PC-3 (cell line): ENCODE measurements around the gene FXYD5. TPM values are rescaled to one million over a fixed set of nuclear protein-coding genes. Genes with fewer than 3 reads are reported as not detected.
A peak's percentile ranks its signal among the peaks of the same experiment; 100 is the strongest.
"Not testable (repeated sequence)": the region's sequence is repeated elsewhere in the genome, so short reads cannot be mapped to it uniquely, and the experiment has no call there.

Source experiments
- ATAC-seq: fragments of 200-7000 bp; cut with Tn5 transposase; 2 replicates; pipeline ENCODE4 v1.9.1; 2020; ENCODE audit warnings: mild to moderate bottlenecking, moderate library complexity
- BruUV-seq: library from RNA; stranded (reverse); fragments of 400-500 nt; replicated peaks from 2 replicates; lab custom pipeline; 2021; lab: Mats Ljungman, UMichigan
- CTCF ChIA-PET: fragments of 300-600 bp; sonication (Branson Sonifier 250); formaldehyde crosslinking; loops from one replicate; lab custom pipeline; 2022; ENCODE audit warnings: antibody characterized with exemption; lab: Charles Lee
- POLR2A ChIA-PET: fragments of 300-600 bp; sonication (Branson Sonifier 250); formaldehyde crosslinking; loops from one replicate; lab custom pipeline; 2022; ENCODE audit warnings: antibody characterized with exemption; ENCODE audit not compliant: unreplicated experiment; lab: Charles Lee
- DNase-seq: peaks from one replicate; pipeline ENCODE4 v3.0.0-alpha.2; 2015
- H2AFZ ChIP-seq: fragments of 300-600 bp; sonication (generic); 2 replicates; pipeline ENCODE4 v1.6.0; 2016; ENCODE audit warnings: antibody characterized with exemption, low read length
- H3F3A ChIP-seq: fragments of 300-600 bp; sonication (generic); one replicate; pipeline ENCODE4 v1.6.0; 2017; ENCODE audit warnings: antibody characterized with exemption, low read length, control low read depth, mild to moderate bottlenecking; ENCODE audit not compliant: unreplicated experiment
- H3K27ac ChIP-seq: fragments of 300-600 bp; sonication (generic); 2 replicates; pipeline ENCODE4 v1.5.1; 2016; ENCODE audit warnings: mild to moderate bottlenecking, low read length
- H3K27me3 ChIP-seq: fragments of 300-600 bp; sonication (generic); 2 replicates; pipeline ENCODE4 v1.6.1; 2016; ENCODE audit warnings: low read length, mixed read lengths
- H3K36me3 ChIP-seq: fragments of 300-600 bp; sonication (generic); 2 replicates; pipeline ENCODE4 v1.6.1; 2016; ENCODE audit warnings: low read depth, mixed run types, low read length, mixed read lengths
- H3K4me1 ChIP-seq: fragments of 300-600 bp; sonication (generic); 2 replicates; pipeline ENCODE4 v1.5.1; 2016; ENCODE audit warnings: low read length; ENCODE audit not compliant: insufficient read depth
- H3K4me2 ChIP-seq: fragments of 300-600 bp; sonication (generic); 2 replicates; pipeline ENCODE4 v1.6.0; 2016; ENCODE audit warnings: low read length
- H3K4me3 ChIP-seq: fragments of 300-600 bp; sonication (generic); 2 replicates; pipeline ENCODE4 v1.5.1; 2016; ENCODE audit warnings: mild to moderate bottlenecking, low read length, mixed read lengths
- H3K79me2 ChIP-seq: fragments of 300-600 bp; sonication (generic); 2 replicates; pipeline ENCODE4 v1.6.1; 2017; ENCODE audit warnings: low read length, mixed read lengths
- H3K9ac ChIP-seq: fragments of 300-600 bp; sonication (generic); 2 replicates; pipeline ENCODE4 v1.6.0; 2016; ENCODE audit warnings: mild to moderate bottlenecking, low read length
- H3K9me2 ChIP-seq: fragments of 300-600 bp; sonication (generic); replicated peaks from 2 replicates; pipeline ENCODE4 v1.6.1; 2016; ENCODE audit warnings: mixed run types, low read length, mixed read lengths
- H3K9me3 ChIP-seq: fragments of 300-600 bp; sonication (generic); 2 replicates; pipeline ENCODE4 v1.6.1; 2016; ENCODE audit warnings: low read length, mixed read lengths
- H4K20me1 ChIP-seq: fragments of 300-600 bp; sonication (generic); 2 replicates; pipeline ENCODE4 v1.6.1; 2016; ENCODE audit warnings: low read length, mixed read lengths
- EZH2 ChIP-seq: fragments of 300-600 bp; sonication (generic); IDR thresholded peaks from one replicate; pipeline ENCODE4 v1.6.1; 2017; ENCODE audit warnings: antibody characterized with exemption, mild to moderate bottlenecking, low read length; ENCODE audit not compliant: unreplicated experiment
- EZH2phosphoT487 ChIP-seq: fragments of 300-600 bp; sonication (generic); IDR thresholded peaks from 2 replicates; pipeline ENCODE4 v1.6.1; 2018; ENCODE audit warnings: mild to moderate bottlenecking, antibody characterized with exemption, low read length, borderline replicate concordance
- intact Hi-C: fragments of 100-400 bp; cut with micrococcal nuclease; formaldehyde crosslinking; loops from 2 replicates; pipeline ENCODE4 v1.9.0; 2023
- total RNA-seq: library from RNA; depleted of rRNA; stranded (reverse); fragments of >200 nt; gene quantifications from 2 replicates; pipeline ENCODE4 v1.2.3, GENCODE V29; 2014
- TF ChIP-seq, protein P1 (sequence below): fragments of 300-600 bp; sonication (generic); conservative IDR thresholded peaks from 2 replicates; pipeline ENCODE4 v1.5.1; 2017; ENCODE audit warnings: antibody characterized with exemption, low read depth, mild to moderate bottlenecking, low read length

FXYD5 gene
- total RNA-seq, 1 experiment from 2014 or later, result 123 TPM

DNA sequence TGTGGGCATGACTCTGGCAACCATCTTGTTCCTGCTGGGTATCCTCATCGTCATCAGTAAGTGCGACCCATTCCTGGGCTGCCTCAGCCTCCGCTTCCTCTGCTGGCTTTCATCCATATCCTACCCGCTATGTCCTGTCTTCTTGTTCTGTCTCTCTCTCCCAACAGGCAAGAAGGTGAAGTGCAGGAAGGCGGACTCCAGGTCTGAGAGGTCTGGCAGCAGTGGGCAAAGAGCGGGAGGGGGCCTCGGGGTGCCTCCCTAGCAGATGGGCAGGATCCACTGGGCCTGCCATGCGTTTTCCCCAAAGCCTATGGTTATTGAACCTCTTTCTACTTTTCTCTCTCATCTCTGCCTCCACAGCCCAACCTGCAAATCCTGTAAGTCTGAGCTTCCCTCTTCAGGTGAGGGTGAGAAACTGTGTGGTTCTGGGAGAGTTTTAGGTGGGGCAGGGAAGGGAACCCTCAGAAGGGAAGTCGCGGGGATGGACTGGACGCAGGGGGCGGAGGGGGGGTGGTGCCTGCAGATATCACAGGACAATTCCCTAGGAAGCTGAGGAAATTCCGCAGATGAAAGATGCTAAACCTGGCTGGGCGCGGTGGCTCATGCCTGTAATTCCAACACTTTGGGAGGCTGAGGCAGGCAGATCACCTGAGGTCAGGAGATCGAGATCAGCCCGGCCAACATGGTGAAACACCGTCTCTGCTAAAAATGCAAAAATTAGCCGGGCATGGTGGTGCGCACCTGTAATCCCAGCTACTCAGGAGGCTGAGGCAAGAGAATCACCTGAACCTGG lies 3.1 kb upstream of the FXYD5 start:
- H3F3A ChIP-seq, result no peaks in the 10 kb centered on the region
- H3K36me3 ChIP-seq, result no peaks in the 10 kb centered on the region
- H3K27me3 ChIP-seq, result no peaks in the 10 kb centered on the region
- peaks cover 12% of the 10 kb centered on the region; the same call in 1 of the 2 replicates for H4K20me1 ChIP-seq
- ATAC-seq, result no peak
- no peak overlapping the region for H3K4me2 ChIP-seq
- no peak for DNase-seq
- intact Hi-C loops, result no loop called here
- TF ChIP-seq, protein P1, sequence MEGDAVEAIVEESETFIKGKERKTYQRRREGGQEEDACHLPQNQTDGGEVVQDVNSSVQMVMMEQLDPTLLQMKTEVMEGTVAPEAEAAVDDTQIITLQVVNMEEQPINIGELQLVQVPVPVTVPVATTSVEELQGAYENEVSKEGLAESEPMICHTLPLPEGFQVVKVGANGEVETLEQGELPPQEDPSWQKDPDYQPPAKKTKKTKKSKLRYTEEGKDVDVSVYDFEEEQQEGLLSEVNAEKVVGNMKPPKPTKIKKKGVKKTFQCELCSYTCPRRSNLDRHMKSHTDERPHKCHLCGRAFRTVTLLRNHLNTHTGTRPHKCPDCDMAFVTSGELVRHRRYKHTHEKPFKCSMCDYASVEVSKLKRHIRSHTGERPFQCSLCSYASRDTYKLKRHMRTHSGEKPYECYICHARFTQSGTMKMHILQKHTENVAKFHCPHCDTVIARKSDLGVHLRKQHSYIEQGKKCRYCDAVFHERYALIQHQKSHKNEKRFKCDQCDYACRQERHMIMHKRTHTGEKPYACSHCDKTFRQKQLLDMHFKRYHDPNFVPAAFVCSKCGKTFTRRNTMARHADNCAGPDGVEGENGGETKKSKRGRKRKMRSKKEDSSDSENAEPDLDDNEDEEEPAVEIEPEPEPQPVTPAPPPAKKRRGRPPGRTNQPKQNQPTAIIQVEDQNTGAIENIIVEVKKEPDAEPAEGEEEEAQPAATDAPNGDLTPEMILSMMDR, result no peak
- no peak for TF ChIP-seq EZH2
- H3K9me2 ChIP-seq, result no peaks in the 10 kb centered on the region
- H3K9ac ChIP-seq, result no peak overlapping the region
- no peaks in the 10 kb centered on the region for H3K9me3 ChIP-seq
- H3K4me3 ChIP-seq, result no peak overlapping the region
- H3K4me1 ChIP-seq, result peaks cover 14% of the 10 kb centered on the region
- ChIA-PET POLR2A (no interaction called here), CTCF (no interaction called here)
- H3K79me2 ChIP-seq, result peaks cover 20% of the 10 kb centered on the region
- H2AFZ ChIP-seq, result no peak overlapping the region
- no peak overlapping the region for H3K27ac ChIP-seq
- BruUV-seq, result no TSS peak

DNA sequence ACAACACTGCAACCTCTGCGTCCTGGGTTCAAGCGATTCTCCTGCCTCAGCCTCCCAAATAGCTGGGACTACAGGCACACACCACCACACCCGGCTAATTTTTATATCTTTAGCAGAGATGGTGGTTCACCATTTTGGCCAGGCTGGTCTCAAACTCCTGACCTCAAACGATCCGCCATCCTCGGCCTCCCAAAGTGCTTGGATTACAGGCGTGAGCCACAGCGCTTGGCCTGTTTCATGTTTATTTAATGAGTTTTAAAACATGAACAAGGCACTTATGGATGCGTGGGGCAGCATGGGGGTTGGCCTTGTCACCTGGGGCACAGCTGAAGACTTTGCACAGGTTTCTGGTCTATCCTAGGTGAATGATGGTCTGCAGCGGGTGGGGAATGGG lies 1.4 kb upstream of the FXYD5 start:
- CTCF ChIA-PET, H3K9me2 ChIP-seq, H3K4me3 ChIP-seq, DNase-seq, H3K27me3 ChIP-seq, H2AFZ ChIP-seq, H3K9ac ChIP-seq, H3K9me3 ChIP-seq, intact Hi-C loops, BruUV-seq, POLR2A ChIA-PET, H3F3A ChIP-seq, H3K27ac ChIP-seq, ATAC-seq: not testable (repeated sequence)
- peaks cover 13% of the 10 kb centered on the region; the same call in 1 of the 2 replicates for H4K20me1 ChIP-seq
- peaks cover 34% of the 10 kb centered on the region for H3K79me2 ChIP-seq
- H3K4me1 ChIP-seq, result peaks cover 14% of the 10 kb centered on the region
- H3K4me2 ChIP-seq, result 0 out of 2 replicates have a peak overlapping the region, but pooled peaks have one; percentile 98
- peaks cover 11% of the 10 kb centered on the region for H3K36me3 ChIP-seq

DNA sequence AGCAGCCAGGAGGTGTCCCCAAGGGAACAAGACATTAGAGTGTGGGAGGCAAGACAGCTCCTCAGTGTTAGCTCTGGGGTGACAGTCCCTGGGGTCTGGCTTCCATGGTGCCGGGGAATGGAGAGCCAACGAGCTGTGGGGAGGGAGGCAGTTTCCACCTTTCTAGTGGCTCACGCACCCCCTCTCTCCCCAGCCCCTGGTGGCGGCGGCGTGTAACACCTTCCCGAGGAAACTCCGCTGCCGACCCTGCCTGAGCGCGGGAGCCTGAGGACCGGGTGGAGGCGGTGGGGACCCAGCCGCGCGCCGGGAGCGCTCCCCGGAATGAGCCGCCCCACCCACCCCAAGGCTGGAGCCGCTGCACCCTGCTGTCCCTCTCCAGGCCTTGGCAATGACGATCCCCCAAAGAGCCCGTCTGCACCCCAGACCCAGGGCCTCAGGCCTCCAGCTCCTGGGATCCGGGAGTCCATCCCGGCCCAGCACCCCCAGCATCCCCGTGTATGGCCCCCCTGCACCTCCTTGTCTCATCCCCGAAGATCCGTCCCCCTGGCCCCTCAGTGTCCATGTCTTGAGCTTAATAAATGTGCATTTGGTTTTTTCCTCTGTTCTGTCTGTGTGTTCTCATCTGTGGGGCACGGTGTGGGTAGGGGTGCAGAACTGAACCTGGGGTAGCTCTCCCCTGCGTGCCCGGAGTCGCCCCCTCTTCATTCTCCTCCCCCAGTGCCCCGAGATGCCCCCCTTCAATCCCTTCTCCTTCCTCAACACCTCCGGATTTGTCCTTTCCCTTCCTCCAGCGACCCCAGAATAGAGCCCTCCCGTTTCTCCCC lies 622 bp upstream of the FXYD5 start:
- Histone ChIP-seq H3K4me2 (peak overlapping the region; percentile 98), H2AFZ (peak overlapping the region; percentile 74), H3K9me2 (no peaks in the 10 kb centered on the region), H3K36me3 (peaks cover 12% of the 10 kb centered on the region), H4K20me1 (peaks cover 13% of the 10 kb centered on the region; the same call in 1 of the 2 replicates), H3K27me3 (no peaks in the 10 kb centered on the region), H3F3A (no peaks in the 10 kb centered on the region), H3K4me1 (peaks cover 14% of the 10 kb centered on the region), H3K79me2 (peaks cover 34% of the 10 kb centered on the region), H3K27ac (no peak overlapping the region), H3K9me3 (no peaks in the 10 kb centered on the region), H3K9ac (peak overlapping the region; percentile 88), H3K4me3 (peak overlapping the region; percentile 75)
- DNase-seq (peak; percentile 58), ATAC-seq (peak; percentile 59)
- no peak for TF ChIP-seq EZH2
- TF ChIP-seq, protein P1, result peak; percentile 54
- TF ChIP-seq EZH2phosphoT487, result no peak
- POLR2A ChIA-PET, result interaction anchor here (0.7 kb wide), 1 partner anchor 182 kb away, joined by 26 read pairs; no protein-coding TSS in a partner anchor
- BruUV-seq, result no TSS peak
- CTCF ChIA-PET, result interaction anchor here (0.5 to 0.7 kb wide), 2 partner anchors 13 to 14 kb away, joined by 3 to 4 read pairs; no protein-coding TSS in a partner anchor
- intact Hi-C loops, result no loop called here
